ENCODE measurements around the gene TRIM15.

- no peak for TF ChIP-seq CHD2 (IDR thresholded peaks at IDR 0.05; ENCODE audit: borderline replicate concordance, low read depth, low read length)
- TF ChIP-seq ZBTB4 (CRISPR knock-in tag; IDR thresholded peaks at IDR 0.05): no peak
- TF ChIP-seq CTCF (IDR thresholded peaks at IDR 0.05 in 2 of 3, conservative IDR thresholded peaks at IDR 0.05 in 1 of 3; ENCODE audit: control insufficient read depth in 2 of 3, extremely low read depth in 1 of 3, insufficient read depth in 1 of 3, low read depth in 3 of 3, low read length in 3 of 3): no peak
- TF ChIP-seq EP300 (IDR thresholded peaks at IDR 0.05; ENCODE audit: borderline replicate concordance in 1 of 2, control insufficient read depth in 1 of 2, low read depth in 2 of 2, low read length in 2 of 2): no peak
- no peak for TF ChIP-seq BHLHE40 (IDR thresholded peaks at IDR 0.05; ENCODE audit: borderline replicate concordance in 1 of 2, low read depth in 2 of 2, low read length in 1 of 2)
- TF ChIP-seq CREB1 (IDR thresholded peaks at IDR 0.05; ENCODE audit: low read depth): no peak
Observed at GRCh38 chr6:30211899-30212298, 48.6 kb downstream of the TRIM15 start.

All from GM12878 (cell line).